ENCODE results near the gene LAT. TPM values are rescaled to one million over a fixed set of nuclear protein-coding genes. Genes with fewer than 3 reads are reported as not detected.

The LAT gene
- total and polyA plus RNA-seq, 2 of the 13 experiments (the other 11 are each of a cell fraction or from before 2014, with no cell fraction given), result 2.0 to 3.0 TPM

GRCh38 chr16:28943281-28943680 lies 41.6 kb upstream of the LAT start:
- H3K9ac ChIP-seq (ENCODE audit: insufficient read depth, low read depth, low read length), result no peak overlapping the region
- BruUV-seq (replicated peaks), result no TSS peak
- ATAC-seq (no peak), FAIRE-seq (no peak), DNase-seq (ENCODE audit: low spot score) (no peak)
- no peaks in the 10 kb centered on the region for H4K20me1 ChIP-seq (ENCODE audit: insufficient read depth, low read length)
- H3K27ac ChIP-seq (ENCODE audit: extremely low read length, insufficient read depth, low read length), result no peak overlapping the region
- no peaks in the 10 kb centered on the region for H3K27me3 ChIP-seq (ENCODE audit: control insufficient read depth in 1 of 2, insufficient read depth in 2 of 2, low read length in 2 of 2)
- H2AFZ ChIP-seq (ENCODE audit: low read length), result no peak overlapping the region
- POLR2A ChIA-PET, result interaction anchor here (3.2 to 5.3 kb wide), 2 partner anchors 20 to 79 kb away, joined by 19 to 44 read pairs; partner anchors contain the start of gene SH2B1
- H3K4me1 ChIP-seq (ENCODE audit: insufficient read depth, low read length), result peaks cover 28% of the 10 kb centered on the region
- no peak for TF ChIP-seq MBNL3 (CRISPR knock-in tag; conservative IDR thresholded peaks at IDR 0.05)
- TF ChIP-seq ZBTB44 (CRISPR knock-in tag; IDR thresholded peaks at IDR 0.05), result no peak
- no peak for TF ChIP-seq HNRNPUL1 (IDR thresholded peaks at IDR 0.05; ENCODE audit: low read depth, low read length)
- TF ChIP-seq MAFG (CRISPR knock-in tag; IDR thresholded peaks at IDR 0.05), result no peak
- TF ChIP-seq ZNF124 (CRISPR knock-in tag; IDR thresholded peaks at IDR 0.05), result no peak
- no peak for TF ChIP-seq ZBTB20 (CRISPR knock-in tag; IDR thresholded peaks at IDR 0.05; ENCODE audit: borderline replicate concordance, low read depth)
- no peak for TF ChIP-seq REST (IDR thresholded peaks at IDR 0.05; ENCODE audit: borderline replicate concordance in 1 of 2, low read depth in 1 of 2, low read length in 2 of 2)
- TF ChIP-seq SMAD1 (CRISPR knock-in tag; IDR thresholded peaks at IDR 0.05; ENCODE audit: borderline replicate concordance, low read depth), result no peak
- no peak for TF ChIP-seq ZNF777 (CRISPR knock-in tag; IDR thresholded peaks at IDR 0.05)
- TF ChIP-seq GPN1 (CRISPR knock-in tag; IDR thresholded peaks at IDR 0.05; ENCODE audit: borderline replicate concordance), result no peak
- no peak for TF ChIP-seq ZNF207 (IDR thresholded peaks at IDR 0.05; ENCODE audit: borderline replicate concordance)
- no peaks in the 10 kb centered on the region for H3K36me3 ChIP-seq (replicated peaks in 1 of 2; ENCODE audit: control insufficient read depth in 1 of 2, insufficient read depth in 2 of 2, low read length in 2 of 2)
- H3K9me3 ChIP-seq (ENCODE audit: low read length), result no peaks in the 10 kb centered on the region
- H3K79me2 ChIP-seq (ENCODE audit: insufficient read depth, low read length), result no peaks in the 10 kb centered on the region
- no peak overlapping the region for H3K4me2 ChIP-seq (ENCODE audit: low read depth, low read length)
- intact Hi-C loops (cut with micrococcal nuclease; ENCODE audit: unreplicated experiment), result no loop called here
- in situ Hi-C loops (cut with HindIII; ENCODE audit: extremely low pct_ligation_motif_present, low pct_unique_long_range_greater_than_20kb), result no loop called here
- no peak overlapping the region for H3K4me3 ChIP-seq (replicated peaks in 1 of 3; ENCODE audit: insufficient read depth in 1 of 3, low read depth in 2 of 3, low read length in 3 of 3)
- CTCF ChIA-PET (ENCODE audit: low intra/inter-chr PET ratio, low total read pairs), result no interaction called here

All from HepG2 (cell line).